Smooth muscle cell (in vitro differentiated cells): Measurements from ENCODE around the gene AK9. TPM values are rescaled to one million over a fixed set of nuclear protein-coding genes. Genes with fewer than 3 reads are reported as not detected.

ENCODE experiments used
- DNase-seq: peaks from one replicate; lab custom pipeline; 2025; ENCODE audit not compliant: unreplicated experiment; lab: John Stamatoyannopoulos, UW
- H2AFZ ChIP-seq: fragments of 200-600 bp; sonication (generic); 2 replicates; pipeline ENCODE4 v1.6.0; 2016; ENCODE audit warnings: antibody characterized with exemption, low read depth, mild to moderate bottlenecking
- H3F3A ChIP-seq: fragments of 200-600 bp; sonication (generic); 2 replicates; pipeline ENCODE4 v1.6.0; 2017; ENCODE audit warnings: antibody characterized with exemption, low read depth
- H3K27ac ChIP-seq: fragments of 200-600 bp; sonication (generic); 2 replicates; pipeline ENCODE4 v1.5.1; 2016; ENCODE audit warnings: low read depth, mild to moderate bottlenecking
- H3K27me3 ChIP-seq: fragments of 200-600 bp; sonication (generic); 2 replicates; pipeline ENCODE4 v1.6.1; 2016; ENCODE audit warnings: low read depth, mild to moderate bottlenecking
- H3K36me3 ChIP-seq: fragments of 200-600 bp; sonication (generic); 2 replicates; pipeline ENCODE4 v1.5.1; 2016; ENCODE audit warnings: low read depth
- H3K4me1 ChIP-seq: fragments of 200-600 bp; sonication (generic); 2 replicates; pipeline ENCODE4 v1.5.1; 2016; ENCODE audit warnings: low read depth
- H3K4me2 ChIP-seq: fragments of 200-600 bp; sonication (generic); 2 replicates; pipeline ENCODE4 v1.6.0; 2016; ENCODE audit warnings: mild to moderate bottlenecking
- H3K4me3 ChIP-seq: fragments of 200-600 bp; sonication (generic); 2 replicates; pipeline ENCODE4 v1.5.1; 2016; ENCODE audit warnings: mild to moderate bottlenecking
- H3K79me2 ChIP-seq: fragments of 200-600 bp; sonication (generic); 2 replicates; pipeline ENCODE4 v1.6.0; 2016; ENCODE audit warnings: low read depth, mild to moderate bottlenecking
- H3K9ac ChIP-seq: fragments of 200-600 bp; sonication (generic); 2 replicates; pipeline ENCODE4 v1.6.0; 2016; ENCODE audit warnings: low read depth
- H3K9me3 ChIP-seq: fragments of 200-600 bp; sonication (generic); replicated peaks from 2 replicates; pipeline ENCODE4 v1.5.1; 2016; ENCODE audit warnings: low read depth
- H4K20me1 ChIP-seq: fragments of 200-600 bp; sonication (generic); 2 replicates; pipeline ENCODE4 v1.6.0; 2016; ENCODE audit warnings: low read depth
- CTCF ChIP-seq: fragments of 200-600 bp; sonication (generic); IDR thresholded peaks from 2 replicates; pipeline ENCODE4 v1.5.1; 2017; ENCODE audit warnings: borderline replicate concordance, mild to moderate bottlenecking, antibody characterized with exemption; ENCODE audit not compliant: insufficient read depth, poor library complexity, severe bottlenecking
- WGBS: methylation state at CpG from one replicate; pipeline ENCODE4 v1.1.7; 2016; ENCODE audit warnings: low lambda C conversion rate; 5-methylcytosine and 5-hydroxymethylcytosine counted together
- polyA plus RNA-seq: library from polyadenylated mRNA; unstranded; fragments of >200 nt; fragmentation: Nextera tagmentation; extraction: Ambion mirVana; gene quantifications from 2 replicates; pipeline ENCODE4 v1.2.1, GENCODE V29; 2016
- total RNA-seq: library from RNA; depleted of rRNA; stranded (reverse); fragments of >200 nt; gene quantifications from 2 replicates; pipeline ENCODE4 v1.2.3, GENCODE V29; 2014

AK9 gene
- total and polyA plus RNA-seq, 2 experiments from 2014 or later, result 1.9 to 7.2 TPM

- WGBS, result 78% methylated on average over 4 of the region's 4 CpGs
- DNase-seq, result no peak
- no peak for TF ChIP-seq CTCF
These were observed 11.8 kb upstream of the AK9 start for GRCh38 chr6:109702791-109703190.

GRCh38 chr6:109701774-109702173 lies 10.8 kb upstream of the AK9 start:
- Histone ChIP-seq H3K79me2 (no peaks in the 10 kb centered on the region), H3K4me3 (no peak overlapping the region), H3K27ac (no peak overlapping the region), H3K36me3 (no peaks in the 10 kb centered on the region), H3K4me2 (peak overlapping the region; percentile 1), H3F3A (no peaks in the 10 kb centered on the region), H3K9ac (no peak overlapping the region), H3K4me1 (no peaks in the 10 kb centered on the region), H3K9me3 (no peaks in the 10 kb centered on the region), H2AFZ (no peak overlapping the region), H3K27me3 (no peaks in the 10 kb centered on the region), H4K20me1 (no peaks in the 10 kb centered on the region)
- TF ChIP-seq CTCF, result no peak
- no peak for DNase-seq
- WGBS, result 66% methylated on average over 2 of the region's 2 CpGs

More at GRCh38 chr6:109702791-109703190, 11.8 kb upstream of the AK9 start:
- no peak overlapping the region for H3K27ac ChIP-seq
- no peaks in the 10 kb centered on the region for H3K36me3 ChIP-seq
- H3K27me3 ChIP-seq, result no peaks in the 10 kb centered on the region
- no peak overlapping the region for H3K9ac ChIP-seq
- H4K20me1 ChIP-seq, result no peaks in the 10 kb centered on the region
- H2AFZ ChIP-seq, result no peak overlapping the region
- H3K9me3 ChIP-seq, result no peaks in the 10 kb centered on the region
- H3F3A ChIP-seq, result no peaks in the 10 kb centered on the region
- no peak overlapping the region for H3K4me3 ChIP-seq
- no peaks in the 10 kb centered on the region for H3K79me2 ChIP-seq
- H3K4me1 ChIP-seq, result no peaks in the 10 kb centered on the region
- no peak overlapping the region for H3K4me2 ChIP-seq

GRCh38 chr6:109701221-109701620 lies 10.2 kb upstream of the AK9 start:
- Histone ChIP-seq H3K9me3 (no peaks in the 10 kb centered on the region), H3K79me2 (no peaks in the 10 kb centered on the region), H3K9ac (no peak overlapping the region), H3K27ac (no peak overlapping the region), H3K36me3 (no peaks in the 10 kb centered on the region), H4K20me1 (no peaks in the 10 kb centered on the region), H3K4me2 (no peak overlapping the region), H3K4me1 (no peaks in the 10 kb centered on the region), H2AFZ (no peak overlapping the region), H3K4me3 (no peak overlapping the region), H3F3A (no peaks in the 10 kb centered on the region), H3K27me3 (no peaks in the 10 kb centered on the region)
- TF ChIP-seq CTCF, result no peak
- WGBS, result 91% methylated on average over 4 of the region's 4 CpGs
- no peak for DNase-seq

GRCh38 chr6:109696355-109696754 lies 5.4 kb upstream of the AK9 start:
- WGBS, result 93% methylated on average over 5 of the region's 5 CpGs

More at GRCh38 chr6:109696355-109696754, 5.4 kb upstream of the AK9 start:
- Histone ChIP-seq H3K4me3 (no peak overlapping the region), H3K9me3 (no peaks in the 10 kb centered on the region), H3K27ac (no peak overlapping the region), H4K20me1 (no peaks in the 10 kb centered on the region), H2AFZ (no peak overlapping the region), H3F3A (no peaks in the 10 kb centered on the region), H3K27me3 (no peaks in the 10 kb centered on the region), H3K36me3 (no peaks in the 10 kb centered on the region), H3K4me2 (no peak overlapping the region), H3K9ac (no peak overlapping the region), H3K79me2 (no peaks in the 10 kb centered on the region), H3K4me1 (peaks cover 6% of the 10 kb centered on the region)
- no peak for TF ChIP-seq CTCF
- no peak for DNase-seq
